ENCODE data around the gene DLX6.

- TF ChIP-seq, protein P1, sequence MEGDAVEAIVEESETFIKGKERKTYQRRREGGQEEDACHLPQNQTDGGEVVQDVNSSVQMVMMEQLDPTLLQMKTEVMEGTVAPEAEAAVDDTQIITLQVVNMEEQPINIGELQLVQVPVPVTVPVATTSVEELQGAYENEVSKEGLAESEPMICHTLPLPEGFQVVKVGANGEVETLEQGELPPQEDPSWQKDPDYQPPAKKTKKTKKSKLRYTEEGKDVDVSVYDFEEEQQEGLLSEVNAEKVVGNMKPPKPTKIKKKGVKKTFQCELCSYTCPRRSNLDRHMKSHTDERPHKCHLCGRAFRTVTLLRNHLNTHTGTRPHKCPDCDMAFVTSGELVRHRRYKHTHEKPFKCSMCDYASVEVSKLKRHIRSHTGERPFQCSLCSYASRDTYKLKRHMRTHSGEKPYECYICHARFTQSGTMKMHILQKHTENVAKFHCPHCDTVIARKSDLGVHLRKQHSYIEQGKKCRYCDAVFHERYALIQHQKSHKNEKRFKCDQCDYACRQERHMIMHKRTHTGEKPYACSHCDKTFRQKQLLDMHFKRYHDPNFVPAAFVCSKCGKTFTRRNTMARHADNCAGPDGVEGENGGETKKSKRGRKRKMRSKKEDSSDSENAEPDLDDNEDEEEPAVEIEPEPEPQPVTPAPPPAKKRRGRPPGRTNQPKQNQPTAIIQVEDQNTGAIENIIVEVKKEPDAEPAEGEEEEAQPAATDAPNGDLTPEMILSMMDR (IDR thresholded peaks at IDR 0.05), result no peak
- TF ChIP-seq POLR2AphosphoS5 (IDR thresholded peaks at IDR 0.05), result no peak
Observed at GRCh38 chr7:96996111-96996957, 9.0 kb upstream of the DLX6 start.

All from transverse colon (tissue), 4 donors.